GM12874 (cell line): ENCODE data around the gene RNF186.

Experiments
- TF ChIP-seq, protein P1 (sequence below): IDR thresholded peaks from 2 replicates; pipeline ENCODE4 v1.5.1; 2011; ENCODE audit warnings: low read depth, mild to moderate bottlenecking, control low read depth, low read length, moderate library complexity; ENCODE audit not compliant: insufficient read depth

Gene RNF186

DNA sequence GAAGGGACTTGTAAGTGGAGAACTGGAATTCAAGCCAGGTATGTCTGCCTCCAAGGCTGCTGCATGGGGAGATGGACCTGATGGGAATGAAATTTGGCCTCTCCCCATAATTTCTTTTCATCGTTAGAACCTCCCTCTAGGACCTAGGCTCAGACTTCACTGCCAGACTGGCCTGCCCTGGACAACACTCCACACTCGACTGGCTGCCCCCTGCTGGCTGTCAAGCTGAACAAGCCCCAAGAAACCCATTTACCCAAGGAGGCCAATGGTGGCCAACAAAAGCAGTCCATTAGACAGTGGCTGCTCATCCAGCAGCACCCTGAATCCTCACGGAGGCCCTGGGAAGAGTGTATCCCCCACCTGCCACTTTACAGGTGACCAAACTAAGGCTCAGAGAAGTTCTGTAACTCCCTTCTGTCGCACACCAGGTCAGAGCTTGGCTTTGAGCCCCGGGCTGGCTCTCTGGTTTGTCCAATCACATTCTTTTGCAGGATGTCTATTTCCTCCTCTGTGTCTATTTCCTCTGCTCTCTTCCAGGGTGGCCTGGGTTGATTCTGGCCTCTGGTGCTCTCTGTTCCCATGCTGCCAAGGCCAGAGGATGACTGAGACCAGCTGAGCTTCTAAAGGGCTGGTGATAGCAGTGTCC is 3.8 kb downstream of the RNF186 start:
- TF ChIP-seq, protein P1, sequence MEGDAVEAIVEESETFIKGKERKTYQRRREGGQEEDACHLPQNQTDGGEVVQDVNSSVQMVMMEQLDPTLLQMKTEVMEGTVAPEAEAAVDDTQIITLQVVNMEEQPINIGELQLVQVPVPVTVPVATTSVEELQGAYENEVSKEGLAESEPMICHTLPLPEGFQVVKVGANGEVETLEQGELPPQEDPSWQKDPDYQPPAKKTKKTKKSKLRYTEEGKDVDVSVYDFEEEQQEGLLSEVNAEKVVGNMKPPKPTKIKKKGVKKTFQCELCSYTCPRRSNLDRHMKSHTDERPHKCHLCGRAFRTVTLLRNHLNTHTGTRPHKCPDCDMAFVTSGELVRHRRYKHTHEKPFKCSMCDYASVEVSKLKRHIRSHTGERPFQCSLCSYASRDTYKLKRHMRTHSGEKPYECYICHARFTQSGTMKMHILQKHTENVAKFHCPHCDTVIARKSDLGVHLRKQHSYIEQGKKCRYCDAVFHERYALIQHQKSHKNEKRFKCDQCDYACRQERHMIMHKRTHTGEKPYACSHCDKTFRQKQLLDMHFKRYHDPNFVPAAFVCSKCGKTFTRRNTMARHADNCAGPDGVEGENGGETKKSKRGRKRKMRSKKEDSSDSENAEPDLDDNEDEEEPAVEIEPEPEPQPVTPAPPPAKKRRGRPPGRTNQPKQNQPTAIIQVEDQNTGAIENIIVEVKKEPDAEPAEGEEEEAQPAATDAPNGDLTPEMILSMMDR = peak; percentile 84

DNA sequence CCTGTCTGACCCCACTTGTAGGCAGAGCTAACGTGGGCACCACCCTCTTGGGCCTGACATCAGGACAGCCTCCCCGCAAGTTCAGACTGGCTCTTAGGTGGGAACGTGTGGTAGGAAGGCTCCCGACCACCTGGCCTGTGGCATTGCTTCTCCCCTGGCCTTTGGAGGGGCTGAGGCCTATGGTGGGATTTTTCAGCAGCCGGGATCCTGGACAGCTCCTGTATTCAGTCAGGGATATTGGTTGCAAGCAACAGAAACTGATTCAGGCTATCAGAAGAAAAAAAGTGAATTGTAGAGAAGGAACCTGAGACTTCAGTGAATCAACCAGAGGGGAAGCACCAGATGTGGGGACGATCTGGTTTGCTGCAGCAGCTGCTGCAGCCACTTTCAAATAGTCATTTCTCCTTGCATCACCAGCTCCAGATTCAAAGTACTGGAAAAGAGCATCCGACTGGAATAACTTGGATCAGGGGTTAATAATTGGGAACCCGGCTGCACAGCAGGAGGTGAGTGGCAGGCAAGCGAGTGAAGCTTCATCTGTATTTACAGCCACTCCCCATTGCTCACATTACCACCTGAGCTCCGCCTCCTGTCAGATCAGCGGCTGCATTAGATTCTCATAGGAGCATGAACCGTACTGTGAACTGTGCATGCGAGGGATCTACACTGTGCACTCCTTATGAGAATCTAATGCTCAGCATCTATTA is 5.9 kb downstream of the RNF186 start:
- TF ChIP-seq, protein P1 = no peak

DNA sequence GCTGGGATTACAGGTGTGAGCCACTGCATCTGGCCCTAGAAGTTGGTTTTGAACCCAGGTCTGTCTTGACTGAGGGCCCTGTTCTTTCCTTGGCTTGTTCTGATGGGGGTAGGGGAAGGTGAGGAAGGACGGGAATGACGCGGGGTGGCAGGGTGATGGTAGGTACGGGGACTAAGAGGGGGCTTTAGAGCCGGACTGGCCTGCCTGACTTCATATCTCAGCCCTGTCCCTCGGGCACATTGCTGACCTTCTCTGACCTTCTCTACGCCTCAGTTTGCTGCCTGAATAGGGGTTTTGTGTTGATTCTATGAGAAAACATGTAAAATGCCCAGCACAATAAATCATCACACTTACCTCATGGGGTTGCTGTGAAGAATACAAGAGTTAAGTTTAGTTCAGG is 6.7 kb downstream of the RNF186 start:
- TF ChIP-seq, protein P1 = no peak

DNA sequence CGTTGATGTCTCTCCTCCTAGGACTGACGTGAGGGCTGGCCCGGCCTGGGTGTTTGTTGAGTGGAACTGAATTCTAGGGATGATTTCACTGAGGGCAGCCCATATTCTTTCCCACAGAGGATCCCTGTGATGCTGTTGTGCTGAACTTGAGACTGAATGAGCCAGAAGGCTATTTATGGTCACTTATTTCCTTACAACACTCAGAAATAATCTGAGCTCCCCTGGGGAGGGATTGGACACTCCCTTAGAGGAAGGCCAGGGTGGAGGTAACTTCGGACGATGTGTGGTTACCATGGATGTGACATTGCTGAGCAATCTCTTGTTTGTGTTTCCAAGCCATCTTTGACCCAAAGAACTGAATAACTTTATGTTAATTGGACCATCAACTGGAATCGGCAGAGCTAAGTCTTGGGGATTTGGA is 10.2 kb downstream of the RNF186 start:
- TF ChIP-seq, protein P1 = no peak

DNA sequence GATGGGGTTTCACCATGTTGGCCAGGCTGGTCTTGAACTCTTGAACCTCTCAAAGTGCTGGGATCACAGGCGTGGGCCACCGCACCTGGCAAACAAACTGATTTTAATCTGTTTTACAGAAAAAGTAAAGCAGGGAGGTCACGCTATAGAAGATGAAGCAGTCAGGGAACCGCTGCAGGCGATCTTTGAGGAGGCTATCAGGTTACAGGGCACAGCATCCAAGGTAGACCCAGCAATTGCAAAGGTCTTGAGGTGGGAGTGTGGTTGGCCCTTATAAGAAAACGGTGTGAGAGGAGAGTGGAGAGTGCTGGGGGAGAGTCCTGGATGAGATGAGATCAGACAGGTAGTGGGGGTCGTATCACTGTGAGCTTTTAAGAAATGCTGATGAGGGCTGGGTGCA is 12.8 kb downstream of the RNF186 start:
- TF ChIP-seq, protein P1 = no peak

DNA sequence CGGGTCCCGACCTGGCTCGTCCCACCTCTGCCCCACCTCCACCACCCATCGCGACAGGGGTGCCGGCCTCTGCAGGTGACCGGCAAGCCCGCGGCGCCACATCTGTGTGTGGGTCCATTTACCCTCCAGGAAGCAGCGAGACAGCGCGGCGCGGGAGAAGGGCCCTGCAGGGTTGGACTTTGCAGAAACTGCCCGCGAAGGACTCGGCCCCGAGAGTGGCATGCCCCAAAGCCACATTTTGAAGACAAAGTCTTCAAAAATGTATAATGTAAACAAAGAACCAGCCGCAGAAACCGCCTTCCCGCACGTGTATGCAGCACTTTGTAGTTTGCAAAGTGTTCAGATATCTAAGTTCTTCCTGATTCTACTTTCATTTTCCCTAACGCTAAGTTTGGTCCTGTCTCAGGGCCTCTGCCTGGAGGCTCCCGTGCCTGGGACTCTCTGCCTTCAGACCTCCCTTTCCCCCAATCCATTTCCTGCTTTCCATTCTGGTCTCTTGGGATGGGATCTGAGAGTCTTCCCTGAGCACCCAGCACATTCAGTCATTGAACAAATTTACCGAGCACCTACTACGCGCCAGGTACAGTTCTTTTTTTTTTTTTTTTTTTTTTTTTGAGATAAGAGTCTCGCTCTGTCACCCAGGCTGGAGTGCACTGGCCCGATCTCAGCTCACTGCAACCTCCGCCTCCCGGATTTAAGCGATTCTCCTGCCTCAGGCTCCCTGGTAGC is 14.8 kb downstream of the RNF186 start:
- TF ChIP-seq, protein P1 = no peak
